A172 (cell line): Measurements from ENCODE around the gene CTXN3. TPM values are rescaled to one million over a fixed set of nuclear protein-coding genes. Genes with fewer than 3 reads are reported as not detected.

ENCODE experiments used
- DNase-seq: peaks from one replicate; pipeline ENCODE4 v3.0.0-alpha.2; 2015; ENCODE audit warnings: low spot score
- total RNA-seq: library from RNA; depleted of rRNA; stranded (reverse); fragments of >200 nt; shearing (Covaris generic); gene quantifications from 2 replicates; pipeline ENCODE4 v1.2.3, GENCODE V29; 2014; rRNA removed

The CTXN3 gene
- not detected in 2 replicates for total RNA-seq

GRCh38 chr5:127649018-127649439, at the start of gene CTXN3:
CTXN3 (plus strand) TSS chr5:127649082; CDS start chr5:127657522, 8,440 bp downstream.
- DNase-seq, result no peak

GRCh38 chr5:127599320-127599719, 49.6 kb upstream of the CTXN3 start:
- no peak for DNase-seq

DNA sequence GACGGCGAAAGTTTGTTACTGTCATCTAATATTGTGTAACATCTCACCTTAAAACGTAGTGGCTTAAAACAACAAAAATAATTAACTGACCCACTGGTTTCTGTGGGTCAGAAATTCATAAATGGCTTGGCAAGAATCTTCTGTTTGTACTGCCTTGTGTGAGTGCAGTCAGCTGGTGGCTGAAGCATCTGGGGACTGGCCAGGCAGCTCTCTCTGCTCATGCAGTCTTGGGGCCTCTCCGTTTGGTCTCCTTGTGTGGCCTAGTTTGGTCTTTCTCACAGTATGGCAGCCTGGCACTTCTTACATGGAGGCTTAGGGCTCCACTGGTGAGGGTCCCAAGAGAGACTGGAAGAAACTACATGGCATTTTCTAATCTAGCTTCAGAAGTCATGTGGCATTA, 49.0 kb upstream of the CTXN3 start:
- DNase-seq, result no peak

- DNase-seq, result no peak
These were observed 47.8 kb upstream of the CTXN3 start for GRCh38 chr5:127601111-127601510.

DNA sequence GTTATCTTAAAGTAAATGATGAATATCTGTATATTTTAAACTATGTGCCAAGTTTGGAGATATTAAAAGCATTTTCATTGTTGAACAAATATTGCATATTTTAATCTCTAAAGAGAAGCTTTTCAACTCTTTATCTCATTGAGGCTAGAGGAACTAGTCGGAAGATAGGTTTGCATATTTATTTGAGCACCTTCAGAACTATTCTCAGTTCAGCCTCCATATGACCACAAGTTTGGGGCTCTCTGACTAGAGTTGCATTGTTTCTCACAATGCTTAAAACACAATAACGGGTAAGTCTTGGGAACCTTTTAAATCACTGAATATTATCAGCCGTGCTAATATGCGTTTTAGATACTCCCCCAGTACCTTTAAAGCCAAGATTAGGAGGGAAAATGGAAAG, 47.3 kb upstream of the CTXN3 start:
- no peak for DNase-seq

GRCh38 chr5:127602481-127602880, 46.4 kb upstream of the CTXN3 start:
- no peak for DNase-seq

DNA sequence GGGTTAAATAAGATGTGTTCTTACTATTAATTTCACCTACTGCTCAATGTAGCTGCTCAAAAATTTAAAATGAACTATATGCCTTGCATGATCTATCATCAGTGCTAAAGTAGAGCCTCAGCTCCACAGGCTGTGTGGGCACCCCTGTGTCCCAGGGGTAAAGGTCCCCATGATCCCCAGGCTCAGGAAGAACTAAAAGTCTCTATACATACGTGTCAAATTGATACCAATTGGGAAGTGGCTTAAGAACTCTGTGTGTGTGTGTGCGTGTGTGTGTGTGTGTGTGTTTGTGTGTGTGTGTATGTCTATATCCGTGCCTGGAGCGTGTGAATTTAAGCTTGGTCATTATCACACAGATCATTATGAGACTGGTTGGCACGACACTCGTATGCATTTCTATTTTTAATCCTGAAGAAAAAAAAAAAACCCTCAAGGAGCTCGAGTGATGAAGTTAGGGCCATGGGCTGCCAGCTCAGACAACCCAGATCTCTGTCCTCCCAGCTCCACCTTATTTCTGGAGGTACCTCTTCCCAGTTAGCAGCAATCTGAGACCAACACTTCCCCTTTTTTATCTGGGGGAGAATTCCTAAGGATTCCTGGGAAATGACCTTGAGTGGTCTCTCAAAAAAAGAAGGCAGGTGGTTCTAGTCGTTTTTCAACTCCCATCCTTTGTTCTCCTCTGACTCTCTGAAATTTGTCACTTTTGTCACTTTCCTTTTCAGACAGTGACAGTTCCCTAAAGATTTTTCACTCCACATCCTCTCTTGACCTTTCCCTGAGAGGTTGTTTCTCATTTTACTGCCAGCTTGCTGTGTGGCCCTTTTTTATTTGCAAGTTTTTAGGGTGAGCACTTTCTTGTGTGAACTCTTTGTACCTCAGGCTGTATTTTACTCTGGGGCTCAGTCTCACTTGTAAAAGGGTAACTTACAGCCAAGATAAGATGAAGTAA, 45.7 kb upstream of the CTXN3 start:
- DNase-seq, result no peak

DNA sequence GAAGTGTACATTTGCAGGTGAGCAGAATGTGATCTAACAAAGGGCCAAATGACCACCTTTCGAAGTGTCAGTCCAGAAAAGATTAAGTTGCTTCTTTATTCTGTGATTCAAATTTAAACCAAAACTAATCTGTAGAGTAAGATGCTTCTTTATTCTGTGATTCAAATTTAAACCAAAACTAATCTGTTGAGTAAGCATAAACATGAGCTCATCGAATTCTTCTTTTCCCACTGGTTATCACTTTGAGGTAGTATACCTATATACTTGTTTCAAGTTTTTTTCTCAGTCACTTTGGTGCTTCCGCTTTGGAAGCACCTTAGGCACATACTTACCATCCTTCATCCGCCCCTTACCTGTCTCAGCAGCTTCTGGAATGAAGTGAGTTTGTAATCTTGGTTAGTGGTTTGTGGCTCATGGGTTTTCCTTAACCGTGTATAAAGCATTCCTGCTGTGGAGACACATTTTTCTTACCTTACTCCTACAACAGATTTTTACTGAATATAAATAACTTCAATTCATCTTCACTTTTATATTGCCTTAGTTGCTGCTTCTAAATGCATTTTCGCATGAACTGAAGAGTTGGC, 40.7 kb upstream of the CTXN3 start:
- DNase-seq, result no peak

DNA sequence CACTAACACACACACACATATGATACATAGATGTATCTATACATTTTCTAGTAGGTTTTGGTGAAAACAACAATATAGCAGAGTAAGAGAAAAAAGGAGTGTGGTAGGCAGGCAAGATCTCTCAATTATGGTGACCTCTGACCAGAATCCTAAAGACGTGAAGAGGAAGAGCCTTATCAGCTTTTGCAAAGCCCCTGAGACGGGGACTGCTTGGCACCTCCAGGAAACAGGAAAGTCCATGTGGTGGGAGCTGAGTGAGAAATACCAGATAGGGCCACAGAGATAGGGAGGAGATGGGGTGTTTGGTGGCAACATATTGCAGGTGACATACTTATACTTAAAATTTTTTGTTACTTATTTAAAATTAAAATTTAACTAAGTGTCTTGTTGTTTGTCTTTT, 39.9 kb upstream of the CTXN3 start:
- no peak for DNase-seq

DNA sequence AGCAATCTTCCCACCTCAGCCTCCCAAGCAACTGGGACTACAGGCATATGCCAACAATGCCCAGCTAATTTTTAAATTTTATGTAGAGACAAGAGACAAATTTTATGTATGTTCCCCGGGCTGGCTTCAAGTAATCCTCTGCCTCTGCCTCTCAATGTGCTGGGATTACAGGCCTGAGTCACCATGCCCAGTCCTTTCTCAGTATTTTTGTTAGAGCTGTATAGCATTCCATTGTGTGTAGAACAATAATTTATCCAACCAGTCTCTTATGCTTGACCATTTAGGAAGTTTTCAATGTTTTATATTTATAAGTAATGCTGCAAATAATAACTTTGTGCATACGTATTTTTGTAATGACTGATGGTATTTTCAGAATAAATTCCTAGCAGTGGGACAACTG, 38.9 kb upstream of the CTXN3 start:
- DNase-seq, result no peak

DNA sequence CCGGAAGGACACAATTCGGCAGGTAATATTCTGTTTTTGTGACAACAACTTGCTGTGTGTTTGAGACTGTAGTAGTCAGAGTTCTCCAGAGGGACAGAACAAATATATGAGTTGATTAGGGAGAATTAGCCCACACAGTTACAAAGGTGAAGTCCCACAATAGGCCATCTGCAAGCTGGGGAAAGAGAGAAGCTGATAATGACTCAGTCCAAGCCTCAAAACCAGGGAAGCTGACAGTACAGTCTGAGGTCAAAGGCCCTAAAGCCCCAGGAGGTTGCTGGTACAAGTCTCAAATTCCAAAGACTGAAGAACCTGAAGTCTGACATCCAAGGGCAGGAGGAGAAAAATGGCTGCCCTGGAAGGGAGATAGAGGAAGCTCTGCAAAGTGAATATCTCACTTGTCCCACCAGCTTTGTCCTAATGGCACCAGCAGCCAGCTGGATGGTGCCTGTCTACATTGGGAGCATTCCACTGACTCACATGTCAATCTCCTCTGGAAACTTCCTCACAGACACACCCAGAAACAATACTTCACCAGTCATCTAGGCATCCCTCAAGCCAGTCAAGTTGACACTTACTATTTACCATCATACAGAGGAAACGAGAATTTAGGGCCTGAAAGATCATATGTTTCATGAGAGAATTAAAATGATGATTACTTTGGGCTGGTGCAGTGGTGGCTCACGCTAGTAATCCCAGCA, 36.3 kb upstream of the CTXN3 start:
- DNase-seq, result no peak

GRCh38 chr5:127615916-127616315, 33.0 kb upstream of the CTXN3 start:
- DNase-seq, result no peak

- no peak for DNase-seq
These were observed 28.9 kb upstream of the CTXN3 start for GRCh38 chr5:127619908-127620479.

- DNase-seq, result no peak
These were observed 27.1 kb upstream of the CTXN3 start for GRCh38 chr5:127621601-127622325.

DNA sequence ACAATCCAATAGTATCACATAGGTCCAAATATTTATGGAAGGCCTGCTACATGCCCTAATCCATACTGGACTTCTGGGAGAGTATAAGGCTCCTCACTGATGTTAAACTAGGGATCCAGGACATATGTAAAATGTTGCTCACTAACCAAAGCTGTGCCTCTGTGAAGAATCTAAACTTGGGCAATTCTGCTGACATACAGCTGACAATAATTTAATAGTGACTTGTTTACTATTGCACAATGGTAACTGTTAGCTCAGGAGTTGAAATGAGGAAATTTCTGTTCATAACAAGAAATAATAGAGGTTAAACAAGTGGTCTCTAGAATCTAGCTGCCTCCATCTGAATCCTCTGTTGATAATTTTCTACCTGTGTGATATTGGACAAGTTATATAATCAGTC, 14.9 kb upstream of the CTXN3 start:
- no peak for DNase-seq

DNA sequence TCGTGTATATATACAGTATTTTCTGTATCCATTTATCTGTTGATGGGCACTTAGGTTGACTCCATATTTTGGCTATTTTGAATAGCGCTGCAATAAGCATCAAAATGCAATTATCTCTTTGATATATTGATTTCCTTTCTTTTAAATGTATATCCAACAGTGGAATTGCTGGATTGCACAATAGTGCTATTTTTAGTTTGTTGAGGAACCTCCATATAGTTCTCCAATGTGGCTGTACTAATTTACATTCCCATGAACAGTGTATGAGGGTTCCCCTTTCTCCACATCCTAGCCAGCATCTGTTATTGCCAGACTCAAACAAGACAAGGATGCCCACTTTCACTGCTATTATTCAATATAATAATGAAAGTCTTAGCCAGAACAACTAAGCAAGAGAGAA, 9.1 kb upstream of the CTXN3 start:
- no peak for DNase-seq

DNA sequence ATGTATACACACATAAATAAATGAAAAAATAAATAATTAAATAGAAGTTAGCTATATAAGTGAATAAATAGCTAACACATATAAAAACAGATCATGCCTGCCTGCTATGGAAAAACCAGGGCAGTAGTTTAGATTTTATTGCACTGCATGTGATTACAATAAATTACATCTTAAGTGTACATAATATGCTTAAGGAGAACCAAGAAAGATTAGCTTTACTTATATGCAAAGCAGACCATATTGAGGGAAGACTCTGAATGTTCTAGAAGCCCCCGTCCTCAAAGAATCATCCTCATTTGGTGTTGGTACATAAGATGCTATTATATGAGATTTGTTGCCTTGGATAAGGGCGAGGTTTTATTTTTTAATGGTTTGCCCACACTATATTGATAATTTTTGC, 5.9 kb upstream of the CTXN3 start:
- DNase-seq, result no peak

DNA sequence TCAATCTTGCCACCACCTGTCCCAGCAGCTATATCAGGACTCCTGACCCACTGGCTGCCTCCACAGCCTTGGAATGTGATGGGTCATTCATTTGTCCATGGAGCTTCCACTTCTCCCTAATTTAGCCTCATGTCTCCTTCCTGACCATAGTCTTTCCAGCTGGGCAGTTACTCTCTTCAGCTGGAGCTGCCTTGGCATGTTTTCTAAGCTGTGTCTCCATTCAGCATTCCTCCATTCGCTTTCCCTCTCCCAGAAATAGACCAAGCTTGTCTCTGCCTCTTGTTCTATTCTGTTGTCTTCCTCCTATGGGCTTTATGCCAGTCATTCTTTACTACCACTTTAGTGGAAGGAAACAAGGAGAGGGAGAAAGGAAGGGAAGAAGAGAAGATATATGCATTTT, 5.3 kb upstream of the CTXN3 start:
- DNase-seq, result no peak

DNA sequence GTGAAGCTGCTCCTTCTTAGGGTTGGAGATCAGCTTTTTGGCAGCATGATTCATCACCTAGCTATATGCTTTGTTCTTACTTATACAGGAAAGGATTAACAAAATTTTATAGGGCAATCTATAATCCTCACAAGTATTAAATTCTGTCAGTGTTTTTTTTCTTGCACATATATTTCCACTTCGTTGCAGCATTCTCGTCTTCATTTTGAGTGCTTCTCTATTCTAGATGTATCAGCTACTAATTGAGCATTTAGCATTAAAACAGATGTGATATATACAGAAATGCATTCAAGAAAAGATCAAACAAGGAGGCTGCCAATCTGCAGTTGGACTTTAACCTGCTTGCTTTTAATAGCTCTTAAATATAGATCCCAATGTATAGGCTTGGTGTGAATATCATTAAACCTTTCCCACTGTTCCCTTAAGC, 3.6 kb upstream of the CTXN3 start:
- DNase-seq, result no peak

- no peak for DNase-seq
These were observed 1.4 kb upstream of the CTXN3 start for GRCh38 chr5:127647361-127647958.

DNA sequence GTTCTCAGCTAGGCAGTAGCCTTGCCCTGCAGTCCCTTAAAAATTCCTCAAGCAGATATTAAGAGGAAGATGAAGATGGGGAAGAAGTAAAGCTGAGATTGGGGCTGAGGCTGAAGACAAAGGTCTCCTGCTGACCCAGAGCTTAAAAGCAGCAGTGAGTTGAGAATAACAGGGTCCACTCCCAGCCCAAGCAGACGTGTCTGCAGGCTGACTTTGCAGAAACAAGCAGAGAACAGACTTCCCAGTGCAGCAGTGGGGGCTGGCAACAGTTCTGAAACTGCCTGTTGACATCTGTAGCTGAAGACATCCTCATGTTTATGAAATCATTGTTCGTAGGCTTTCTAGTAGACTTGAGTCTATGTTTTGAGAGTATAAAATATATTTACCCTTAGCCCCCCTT, 1.1 kb downstream of the CTXN3 start:
- DNase-seq, result no peak
